HCT116 (cell line): Measurements from ENCODE around the gene CARNS1. TPM values are rescaled to one million over a fixed set of nuclear protein-coding genes. Genes with fewer than 3 reads are reported as not detected.

Source experiments
- ATAC-seq: fragments of 200-7000 bp; cut with Tn5 transposase; 2 replicates; pipeline ENCODE4 v1.9.1; 2020; ENCODE audit warnings: mild to moderate bottlenecking, moderate library complexity
- BruUV-seq: library from RNA; stranded (reverse); fragments of 400-500 nt; replicated peaks from 2 replicates; lab custom pipeline; 2021; lab: Mats Ljungman, UMichigan
- CTCF ChIA-PET: fragments of 300-600 bp; sonication (Branson Sonifier 250); formaldehyde crosslinking; loops from one replicate; lab custom pipeline; 2021; ENCODE audit warnings: antibody characterized with exemption; lab: Charles Lee
- POLR2A ChIA-PET: fragments of 300-600, 350-600 bp; sonication (Branson Sonifier 250); formaldehyde crosslinking; loops from one replicate; lab custom pipeline; 2021; ENCODE audit warnings: antibody characterized with exemption; lab: Charles Lee
- RAD21 ChIA-PET, 2 experiments: fragments of 300-600 bp; sonication (Branson Sonifier 250); formaldehyde crosslinking; loops; one replicate each; lab custom pipeline; 2023; ENCODE audit warnings: low total read pairs in 2 of 2; ENCODE audit not compliant: uncharacterized antibody in 2 of 2, unreplicated experiment in 2 of 2, low non-redundant PET in 1 of 2; lab: Charles Lee
- DNase-seq: peaks from one replicate; pipeline ENCODE4 v3.0.0-alpha.2; 2010; ENCODE audit warnings: low read depth, low spot score
- H2AFZ ChIP-seq: fragments of 200-600 bp; shearing (Covaris generic), sonication (generic); 2 replicates; pipeline ENCODE4 v1.6.1; 2017; ENCODE audit warnings: low read depth, mixed run types, mixed read lengths, antibody characterized with exemption, low read length; ENCODE audit not compliant: poor library complexity, severe bottlenecking
- H3K27ac ChIP-seq: 2 replicates; pipeline ENCODE4 v1.5.1; 2012; ENCODE audit warnings: low read depth, low read length
- H3K27me3 ChIP-seq: fragments of 200-600 bp; sonication (generic); 2 replicates; pipeline ENCODE4 v1.6.1; 2016; ENCODE audit warnings: mixed run types, low read length, mixed read lengths; ENCODE audit not compliant: insufficient read depth
- H3K36me3 ChIP-seq, 2 experiments: fragments of 200-500 bp in 1 of 2; fragments of 200-600 bp in 1 of 2; sonication (Bioruptor generic) in 1 of 2; sonication (generic) in 1 of 2; 2 replicates each; pipeline versions ENCODE4 v1.5.1 to v1.6.1; 2014 to 2016; ENCODE audit warnings: low read length in 2 of 2, inconsistent platforms in 1 of 2, mixed read lengths in 1 of 2, mixed run types in 1 of 2; ENCODE audit not compliant: insufficient read depth in 2 of 2, control insufficient read depth in 1 of 2
- H3K4me1 ChIP-seq, 2 experiments: fragments of 200-600 bp in 1 of 2; sonication (generic) in 1 of 2; 2 replicates each; pipeline versions ENCODE4 v1.5.1 to v1.6.1; 2012 to 2017; ENCODE audit warnings: low read length in 2 of 2, inconsistent platforms in 1 of 2, mild to moderate bottlenecking in 1 of 2, mixed read lengths in 1 of 2, mixed run types in 1 of 2, moderate library complexity in 1 of 2; ENCODE audit not compliant: insufficient read depth in 2 of 2, control insufficient read depth in 1 of 2
- H3K4me2 ChIP-seq: fragments of 200-600 bp; sonication (generic); 2 replicates; pipeline ENCODE4 v1.6.1; 2017; ENCODE audit warnings: mixed run types, low read length, mixed read lengths
- H3K4me3 ChIP-seq, 2 experiments: fragments of 200-600 bp in 1 of 2; sonication (generic) in 1 of 2; replicated peaks in 1 of 2; 2 replicates each; pipeline ENCODE4 v1.5.1; 2011 to 2016; ENCODE audit warnings: low read length in 2 of 2, control low read depth in 1 of 2, low read depth in 1 of 2, mild to moderate bottlenecking in 1 of 2, mixed read lengths in 1 of 2, mixed run types in 1 of 2
- H3K79me2 ChIP-seq: fragments of 200-600 bp; sonication (generic); 2 replicates; pipeline ENCODE4 v1.6.1; 2017; ENCODE audit warnings: mild to moderate bottlenecking, mixed run types, low read length, moderate library complexity, mixed read lengths; ENCODE audit not compliant: insufficient read depth
- H3K9ac ChIP-seq: fragments of 200-600 bp; sonication (generic); 2 replicates; pipeline ENCODE4 v1.6.1; 2016; ENCODE audit warnings: low read length, mixed read lengths
- H3K9me2 ChIP-seq: fragments of 200-600 bp; sonication (generic), shearing (Covaris generic); 2 replicates; pipeline ENCODE4 v1.6.1; 2017; ENCODE audit warnings: mixed run types, mild to moderate bottlenecking, moderate library complexity; ENCODE audit not compliant: insufficient read depth
- H3K9me3 ChIP-seq, 2 experiments: fragments of 200-500 bp in 1 of 2; fragments of 200-600 bp in 1 of 2; sonication (Bioruptor generic) in 1 of 2; sonication (generic) in 1 of 2; 2 replicates each; pipeline ENCODE4 v1.6.1; 2014 to 2017; ENCODE audit warnings: low read length in 2 of 2, mixed read lengths in 2 of 2, inconsistent platforms in 1 of 2, low read depth in 1 of 2, mild to moderate bottlenecking in 1 of 2, mixed run types in 1 of 2, moderate library complexity in 1 of 2; ENCODE audit not compliant: control insufficient read depth in 1 of 2, insufficient read depth in 1 of 2
- H4K20me1 ChIP-seq: fragments of 200-600 bp; sonication (generic), shearing (Covaris generic); 2 replicates; pipeline ENCODE4 v1.6.1; 2017; ENCODE audit warnings: mixed run types, mild to moderate bottlenecking, moderate library complexity; ENCODE audit not compliant: insufficient read depth
- ATF3 ChIP-seq: IDR thresholded peaks from 2 replicates; pipeline ENCODE4 v1.6.1; 2012
- CEBPB ChIP-seq: IDR thresholded peaks from 2 replicates; pipeline ENCODE4 v1.6.1; 2012; ENCODE audit warnings: low read depth
- EZH2 ChIP-seq: fragments of 200-600 bp; sonication (generic); IDR thresholded peaks from 2 replicates; pipeline ENCODE4 v1.6.1; 2017; ENCODE audit warnings: antibody characterized with exemption, mixed run types
- EZH2phosphoT487 ChIP-seq: fragments of 200-600 bp; IDR thresholded peaks from 2 replicates; pipeline ENCODE4 v1.6.1; 2018; ENCODE audit warnings: antibody characterized with exemption, borderline replicate concordance
- FOSL1 ChIP-seq: IDR thresholded peaks from 2 replicates; pipeline ENCODE4 v1.6.1; 2012; ENCODE audit warnings: low read depth
- JUND ChIP-seq: IDR thresholded peaks from 2 replicates; pipeline ENCODE4 v1.6.1; 2012
- POLR2A ChIP-seq: IDR thresholded peaks from 2 replicates; pipeline ENCODE4 v1.7.0; 2011; ENCODE audit warnings: borderline replicate concordance; ENCODE audit not compliant: insufficient read depth, insufficient read length; ENCODE audit errors: extremely low read depth
- POLR2AphosphoS5 ChIP-seq: IDR thresholded peaks from 2 replicates; pipeline ENCODE4 v1.6.1; 2011; ENCODE audit warnings: mild to moderate bottlenecking, low read depth, low read length, moderate library complexity
- SRF ChIP-seq: IDR thresholded peaks from 2 replicates; pipeline ENCODE4 v1.6.1; 2012; ENCODE audit warnings: low read depth
- TCF7L2 ChIP-seq: IDR thresholded peaks from 2 replicates; pipeline ENCODE4 v1.7.0; 2011; ENCODE audit warnings: borderline replicate concordance, inconsistent platforms; ENCODE audit not compliant: insufficient read depth, insufficient read length; ENCODE audit errors: extremely low read depth
- YY1 ChIP-seq: IDR thresholded peaks from 2 replicates; pipeline ENCODE4 v1.6.1; 2011; ENCODE audit warnings: low read length, low read depth, moderate library complexity, mild to moderate bottlenecking; ENCODE audit not compliant: insufficient replicate concordance; ENCODE audit errors: extremely low read depth
- ZFX ChIP-seq: fragments of 450-650 bp; IDR thresholded peaks from 2 replicates; pipeline ENCODE4 v1.6.1; 2017
- ZNF274 ChIP-seq: fragments of 200-500 bp; sonication (Bioruptor generic); IDR thresholded peaks from 2 replicates; pipeline ENCODE4 v1.6.1; 2014; ENCODE audit warnings: mild to moderate bottlenecking, low read depth, low read length, inconsistent platforms
- intact Hi-C: fragments of 100-400 bp; cut with micrococcal nuclease; formaldehyde crosslinking; loops from 2 replicates; pipeline ENCODE4 v1.10.0; 2022
- total RNA-seq: library from RNA; stranded (reverse); gene quantifications from one replicate; pipeline ENCODE4 v1.2.1, GENCODE V29; 2021; ENCODE audit not compliant: unreplicated experiment
- TF ChIP-seq, protein P1 (sequence below): IDR thresholded peaks from 2 replicates; pipeline ENCODE4 v1.6.1; 2012
- TF ChIP-seq, protein P2 (sequence below): IDR thresholded peaks from 2 replicates; pipeline ENCODE4 v1.6.1; 2012; ENCODE audit warnings: low read depth

CARNS1 gene
- total RNA-seq, 1 experiment from 2014 or later = 1.0 TPM

- no peak overlapping the region for H2AFZ ChIP-seq
- intact Hi-C loops = no loop called here
- H3K9me2 ChIP-seq = no peaks in the 10 kb centered on the region
- no peak overlapping the region for H3K4me3 ChIP-seq
- ChIA-PET POLR2A (no interaction called here), CTCF (no interaction called here), RAD21 (interaction anchor here in 1 of 2 experiments (0.7 kb wide), 1 partner anchor 155 kb away, joined by 3 read pairs; no protein-coding TSS in a partner anchor)
- no peak overlapping the region for H3K9ac ChIP-seq
- H3K27me3 ChIP-seq = no peaks in the 10 kb centered on the region
- no peaks in the 10 kb centered on the region for H3K9me3 ChIP-seq
- no peaks in the 10 kb centered on the region for H4K20me1 ChIP-seq
- no peak overlapping the region for H3K4me2 ChIP-seq
- peaks cover 0 to 2% of the 10 kb centered on the region in 2 experiments; a peak in 1 of 4 replicates for H3K36me3 ChIP-seq
- peaks cover 7% of the 10 kb centered on the region; the same call in 1 of the 2 replicates for H3K79me2 ChIP-seq
- BruUV-seq = no TSS peak
- H3K27ac ChIP-seq = peak overlapping the region; percentile 32; the same call in 1 of the 2 replicates
- ATAC-seq = no peak
- TF ChIP-seq POLR2A (no peak), JUND (no peak), EZH2 (no peak), EZH2phosphoT487 (no peak), CEBPB (no peak), SRF (no peak), ATF3 (no peak)
- H3K4me1 ChIP-seq = peaks cover 6 to 34% of the 10 kb centered on the region in 2 experiments; a peak in 3 of 4 replicates
- no peak for DNase-seq
These were observed 25.7 kb downstream of the CARNS1 start for GRCh38 chr11:67441098-67441563.

DNA sequence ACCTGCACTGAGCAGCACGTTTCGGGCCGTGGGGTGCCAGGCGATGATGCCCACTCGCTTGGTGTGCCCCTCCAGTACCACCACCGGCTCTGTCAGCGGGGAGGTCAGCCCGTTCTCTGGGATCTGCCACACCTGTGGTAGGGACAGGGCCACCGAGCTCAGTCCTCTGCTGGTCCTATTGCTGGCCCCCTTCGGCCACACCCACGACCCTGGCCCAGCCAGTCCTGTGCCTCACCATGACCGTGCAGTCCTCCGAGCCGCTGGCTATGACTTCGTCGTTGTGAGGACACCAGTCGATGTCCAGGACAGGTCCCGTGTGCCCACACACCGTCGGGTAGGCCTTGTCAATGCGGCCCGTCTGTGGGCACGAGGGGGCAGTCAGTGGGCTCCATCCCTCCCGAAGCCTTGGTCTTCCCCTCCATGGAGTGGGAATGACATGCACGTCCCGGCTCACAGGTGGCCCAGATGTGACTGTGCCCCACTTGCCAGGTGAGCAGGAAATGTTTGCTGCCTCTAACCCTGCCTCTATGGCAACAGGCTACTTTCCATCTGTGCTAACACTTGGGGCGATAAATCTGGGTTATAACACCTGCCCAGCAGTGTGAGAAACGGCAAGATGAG, 26.4 kb downstream of the CARNS1 start:
- ChIA-PET RAD21 (no interaction called here), POLR2A (no interaction called here), CTCF (no interaction called here)
- Histone ChIP-seq H3K4me2 (peak overlapping the region; percentile 94), H3K27ac (no peak overlapping the region), H2AFZ (no peak overlapping the region), H3K9me2 (no peaks in the 10 kb centered on the region), H3K79me2 (peaks cover 7% of the 10 kb centered on the region; the same call in 1 of the 2 replicates), H3K9ac (no peak overlapping the region), H3K4me1 (peaks cover 6 to 28% of the 10 kb centered on the region in 2 experiments; a peak in 3 of 4 replicates), H4K20me1 (no peaks in the 10 kb centered on the region), H3K27me3 (no peaks in the 10 kb centered on the region), H3K4me3 (peak overlapping the region; percentile 82 to 90; a peak in 3 of 4 replicates), H3K9me3 (no peaks in the 10 kb centered on the region), H3K36me3 (peaks cover 0 to 2% of the 10 kb centered on the region in 2 experiments; a peak in 1 of 4 replicates)
- intact Hi-C loops = no loop called here
- no peak for ATAC-seq
- TSS peak; percentile 59 for BruUV-seq
- no peak for DNase-seq
- TF ChIP-seq TCF7L2 (no peak), YY1 (no peak), ZFX (no peak), SRF (no peak), ZNF274 (no peak), ATF3 (no peak), FOSL1 (no peak), POLR2AphosphoS5 (no peak), POLR2A (no peak), JUND (no peak), EZH2 (no peak), CEBPB (no peak)
- TF ChIP-seq, protein P1, sequence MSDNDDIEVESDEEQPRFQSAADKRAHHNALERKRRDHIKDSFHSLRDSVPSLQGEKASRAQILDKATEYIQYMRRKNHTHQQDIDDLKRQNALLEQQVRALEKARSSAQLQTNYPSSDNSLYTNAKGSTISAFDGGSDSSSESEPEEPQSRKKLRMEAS = no peak
- TF ChIP-seq, protein P2, sequence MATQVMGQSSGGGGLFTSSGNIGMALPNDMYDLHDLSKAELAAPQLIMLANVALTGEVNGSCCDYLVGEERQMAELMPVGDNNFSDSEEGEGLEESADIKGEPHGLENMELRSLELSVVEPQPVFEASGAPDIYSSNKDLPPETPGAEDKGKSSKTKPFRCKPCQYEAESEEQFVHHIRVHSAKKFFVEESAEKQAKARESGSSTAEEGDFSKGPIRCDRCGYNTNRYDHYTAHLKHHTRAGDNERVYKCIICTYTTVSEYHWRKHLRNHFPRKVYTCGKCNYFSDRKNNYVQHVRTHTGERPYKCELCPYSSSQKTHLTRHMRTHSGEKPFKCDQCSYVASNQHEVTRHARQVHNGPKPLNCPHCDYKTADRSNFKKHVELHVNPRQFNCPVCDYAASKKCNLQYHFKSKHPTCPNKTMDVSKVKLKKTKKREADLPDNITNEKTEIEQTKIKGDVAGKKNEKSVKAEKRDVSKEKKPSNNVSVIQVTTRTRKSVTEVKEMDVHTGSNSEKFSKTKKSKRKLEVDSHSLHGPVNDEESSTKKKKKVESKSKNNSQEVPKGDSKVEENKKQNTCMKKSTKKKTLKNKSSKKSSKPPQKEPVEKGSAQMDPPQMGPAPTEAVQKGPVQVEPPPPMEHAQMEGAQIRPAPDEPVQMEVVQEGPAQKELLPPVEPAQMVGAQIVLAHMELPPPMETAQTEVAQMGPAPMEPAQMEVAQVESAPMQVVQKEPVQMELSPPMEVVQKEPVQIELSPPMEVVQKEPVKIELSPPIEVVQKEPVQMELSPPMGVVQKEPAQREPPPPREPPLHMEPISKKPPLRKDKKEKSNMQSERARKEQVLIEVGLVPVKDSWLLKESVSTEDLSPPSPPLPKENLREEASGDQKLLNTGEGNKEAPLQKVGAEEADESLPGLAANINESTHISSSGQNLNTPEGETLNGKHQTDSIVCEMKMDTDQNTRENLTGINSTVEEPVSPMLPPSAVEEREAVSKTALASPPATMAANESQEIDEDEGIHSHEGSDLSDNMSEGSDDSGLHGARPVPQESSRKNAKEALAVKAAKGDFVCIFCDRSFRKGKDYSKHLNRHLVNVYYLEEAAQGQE = no peak
